ENCODE measurements around the gene VEGFB.

VEGFB gene

DNA sequence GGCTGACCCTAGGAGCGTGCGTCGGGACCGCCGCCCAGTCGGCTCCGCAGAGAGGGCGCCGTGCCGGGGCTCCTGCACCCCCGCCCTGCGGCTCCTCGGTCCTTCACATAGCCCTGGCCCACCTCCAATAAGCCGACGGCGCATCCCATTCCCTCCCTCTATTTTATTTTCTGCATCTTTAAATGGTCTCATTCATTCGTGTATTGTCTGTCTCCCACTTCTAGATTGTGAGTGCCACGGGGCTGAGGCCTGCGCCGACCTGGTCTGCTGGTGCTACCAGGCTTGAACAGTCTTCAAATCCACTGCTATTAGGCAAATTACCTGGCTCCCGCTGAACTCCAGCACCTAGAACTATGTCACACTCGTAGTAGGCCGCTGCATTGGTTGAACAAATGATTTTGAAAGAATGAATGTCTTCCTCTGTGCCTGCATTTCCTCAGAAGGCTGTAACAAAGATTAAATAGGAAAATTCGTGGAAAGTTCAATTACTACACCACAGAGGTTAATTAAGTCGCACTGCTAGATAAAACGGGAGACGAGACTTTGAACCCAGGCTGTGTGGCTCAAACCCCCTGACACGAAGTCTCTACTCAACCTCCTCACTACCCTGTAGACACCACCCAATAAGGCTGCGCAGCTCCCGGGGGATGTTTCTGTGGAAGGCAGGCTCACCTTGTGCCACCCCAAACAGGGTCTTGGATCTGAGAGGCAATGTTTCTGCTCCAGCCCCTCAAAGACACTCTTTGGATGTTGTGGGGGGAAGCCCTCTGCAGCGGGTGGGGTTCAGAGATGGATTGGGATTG is 13.5 kb downstream of the VEGFB start:
- DNase-seq, result peak; percentile 47

GRCh38 chr11:64248578-64248977 is 14.2 kb downstream of the VEGFB start:
- DNase-seq, result peak; percentile 29

DNA sequence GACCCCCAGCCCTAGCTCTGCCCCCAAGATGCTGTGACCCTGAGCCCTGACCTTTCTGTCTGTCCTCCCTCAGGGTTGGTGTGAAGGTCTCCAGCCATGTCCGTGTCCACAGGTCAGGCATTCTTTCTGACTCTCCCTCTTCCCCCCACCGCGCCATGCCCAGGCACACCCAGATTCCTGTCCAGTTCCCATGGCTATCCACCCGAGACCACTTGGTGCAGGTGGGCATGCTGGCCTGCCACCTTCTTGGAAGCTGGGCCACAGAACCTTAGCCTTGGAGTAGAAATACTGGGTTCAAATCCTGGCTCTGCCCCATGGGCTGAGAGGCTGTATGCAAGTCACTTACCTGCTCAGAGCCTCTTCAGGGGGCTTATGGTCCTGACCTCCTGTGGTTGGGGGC is 14.7 kb downstream of the VEGFB start:
- DNase-seq, result no peak

DNA sequence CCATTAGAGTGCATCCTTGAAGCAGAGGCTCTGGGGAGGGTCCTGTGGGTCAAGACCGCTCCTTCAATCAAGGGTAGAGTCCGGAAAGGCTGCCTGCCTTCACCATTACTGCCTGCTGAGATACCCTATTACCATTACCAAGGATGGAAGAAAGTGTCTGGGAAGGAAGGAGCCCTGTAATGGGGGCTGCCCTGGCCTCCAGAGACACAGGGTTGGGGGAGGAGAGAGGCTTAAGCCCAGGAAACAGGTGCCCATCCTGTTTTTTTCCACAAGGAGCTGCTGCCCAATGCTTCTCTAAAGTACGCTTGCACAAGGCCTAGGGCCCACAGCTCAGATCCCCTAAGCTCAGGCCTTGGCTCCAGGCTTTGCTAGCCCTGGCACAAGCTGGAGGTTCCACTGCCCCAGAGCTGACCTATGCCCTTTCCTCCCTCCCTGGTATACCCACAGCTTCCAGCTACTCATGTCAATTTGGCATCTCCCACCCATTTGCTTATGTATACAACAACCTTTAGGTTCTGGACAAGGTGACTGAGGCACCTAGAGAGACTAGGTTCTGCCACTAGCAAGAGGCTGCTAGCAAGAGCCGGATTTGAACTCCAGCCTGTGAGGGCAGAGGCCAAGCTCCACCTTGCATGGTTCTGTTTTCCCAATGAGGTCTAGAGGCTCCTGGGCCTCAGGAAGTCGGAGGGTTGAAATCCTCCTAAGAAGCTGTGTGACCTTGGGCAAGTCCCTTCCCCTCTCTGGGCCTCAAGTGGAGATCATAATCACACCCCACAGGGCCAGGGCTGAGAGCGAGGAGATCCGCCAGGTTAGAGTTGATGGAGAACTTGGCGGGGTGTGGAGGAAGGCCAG is 15.4 kb downstream of the VEGFB start:
- DNase-seq, result peak; percentile 48

DNA sequence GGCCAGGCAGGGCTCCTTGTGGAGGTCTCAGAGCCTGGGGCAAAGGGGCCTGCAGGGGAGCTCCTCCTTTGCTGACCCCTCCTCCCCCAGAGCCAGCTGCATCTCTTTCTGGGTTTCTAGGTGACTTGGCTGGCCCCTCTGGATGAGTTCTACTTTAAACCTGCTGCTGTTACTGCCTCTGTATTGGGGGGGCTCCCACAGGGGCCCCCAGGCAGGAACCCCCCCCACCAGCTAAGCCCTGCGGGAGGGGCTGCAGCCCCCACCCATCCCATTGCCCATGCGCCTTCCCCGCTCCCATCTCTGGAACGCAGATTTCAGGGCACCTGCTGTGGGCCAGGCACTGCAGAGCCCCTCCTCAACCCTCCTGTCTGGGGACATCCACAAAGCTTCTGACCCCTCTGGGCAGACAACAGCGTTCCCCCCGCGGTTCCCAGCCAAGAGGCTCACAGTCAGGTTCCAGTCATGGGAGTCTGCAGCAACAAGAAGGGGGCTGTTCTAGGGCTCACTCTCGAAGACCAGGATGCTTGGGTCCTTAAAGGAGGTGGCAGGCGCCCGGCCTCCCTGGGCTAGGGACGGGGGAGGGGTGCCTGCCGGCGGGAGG is 16.1 kb downstream of the VEGFB start:
- no peak for DNase-seq

GRCh38 chr11:64251016-64251752 is 16.8 kb downstream of the VEGFB start, which contains the start of gene PLCB3:
TSS of gene PLCB3 (plus strand) at chr11:64251530. CDS start at chr11:64251650, 120 bp downstream.
- DNase-seq, result peak; percentile 75

- no peak for DNase-seq
Measured at GRCh38 chr11:64251753-64252002, 17.3 kb downstream of the VEGFB start.

DNA sequence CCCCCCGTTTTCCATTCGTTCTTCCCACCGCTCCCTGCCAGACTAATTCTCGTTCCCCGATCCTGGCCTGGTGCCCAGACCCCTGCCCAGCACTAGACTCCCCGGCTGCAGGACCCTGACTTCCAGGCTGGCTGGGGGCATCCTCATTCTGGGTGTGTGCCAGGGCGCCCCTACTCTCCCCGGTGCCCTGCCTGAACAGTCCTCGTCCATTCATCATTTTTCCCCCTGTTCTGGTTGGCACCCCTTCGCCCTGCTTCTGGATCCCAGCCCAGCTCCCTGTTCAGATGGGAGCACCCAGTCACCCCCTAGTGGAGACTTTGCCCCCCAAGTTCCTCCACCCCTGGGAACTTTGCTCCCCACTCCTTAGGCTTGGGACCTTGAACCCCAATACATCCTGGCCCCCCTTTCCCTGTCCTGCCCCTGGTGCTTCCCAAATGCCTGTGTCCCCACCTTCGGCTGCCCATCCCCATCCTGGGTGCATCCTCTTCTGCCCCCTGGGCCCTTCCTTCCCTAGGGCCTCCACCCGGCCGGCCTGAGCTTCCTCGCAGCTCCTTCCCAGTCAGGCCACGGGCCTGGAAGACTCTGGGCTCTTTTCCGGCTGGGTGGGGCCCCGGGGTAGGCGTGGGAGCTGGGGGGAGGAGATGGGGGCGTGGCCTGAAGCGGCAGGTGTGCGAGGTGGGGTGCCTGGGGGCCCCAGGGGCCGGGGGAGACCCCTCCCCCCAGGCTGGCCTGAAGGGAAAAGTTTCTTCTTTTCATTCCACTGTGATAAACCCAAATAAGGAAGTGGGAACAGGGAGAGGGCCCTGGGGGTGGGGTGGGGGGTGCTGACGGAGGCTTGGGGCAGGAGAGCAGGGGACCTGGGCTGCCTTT is 17.9 kb downstream of the VEGFB start:
- peak; percentile 28 for DNase-seq

DNA sequence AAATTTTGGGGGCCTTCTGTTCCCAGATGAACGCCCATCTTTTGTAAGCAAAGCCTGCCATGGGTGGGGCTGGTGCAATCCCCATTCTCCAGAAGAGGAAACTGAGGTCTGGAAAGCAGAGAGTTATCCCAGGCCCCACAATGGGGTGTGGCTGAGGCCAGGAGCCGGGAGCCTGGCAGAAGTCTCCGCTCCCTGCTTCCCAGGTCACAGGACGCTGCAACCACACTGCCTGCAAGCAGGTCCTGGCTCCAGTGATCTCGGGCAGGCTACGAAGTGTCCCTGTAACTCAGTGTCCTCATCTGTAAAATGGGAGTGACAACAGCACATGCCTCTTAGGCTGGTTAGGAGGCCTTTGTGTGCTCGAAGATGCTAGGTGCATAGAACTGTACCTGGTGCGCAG is 18.7 kb downstream of the VEGFB start:
- DNase-seq, result no peak

GRCh38 chr11:64253481-64253880 is 19.1 kb downstream of the VEGFB start:
- DNase-seq, result no peak

- no peak for DNase-seq
Measured at GRCh38 chr11:64254326-64254725, 19.9 kb downstream of the VEGFB start.

DNA sequence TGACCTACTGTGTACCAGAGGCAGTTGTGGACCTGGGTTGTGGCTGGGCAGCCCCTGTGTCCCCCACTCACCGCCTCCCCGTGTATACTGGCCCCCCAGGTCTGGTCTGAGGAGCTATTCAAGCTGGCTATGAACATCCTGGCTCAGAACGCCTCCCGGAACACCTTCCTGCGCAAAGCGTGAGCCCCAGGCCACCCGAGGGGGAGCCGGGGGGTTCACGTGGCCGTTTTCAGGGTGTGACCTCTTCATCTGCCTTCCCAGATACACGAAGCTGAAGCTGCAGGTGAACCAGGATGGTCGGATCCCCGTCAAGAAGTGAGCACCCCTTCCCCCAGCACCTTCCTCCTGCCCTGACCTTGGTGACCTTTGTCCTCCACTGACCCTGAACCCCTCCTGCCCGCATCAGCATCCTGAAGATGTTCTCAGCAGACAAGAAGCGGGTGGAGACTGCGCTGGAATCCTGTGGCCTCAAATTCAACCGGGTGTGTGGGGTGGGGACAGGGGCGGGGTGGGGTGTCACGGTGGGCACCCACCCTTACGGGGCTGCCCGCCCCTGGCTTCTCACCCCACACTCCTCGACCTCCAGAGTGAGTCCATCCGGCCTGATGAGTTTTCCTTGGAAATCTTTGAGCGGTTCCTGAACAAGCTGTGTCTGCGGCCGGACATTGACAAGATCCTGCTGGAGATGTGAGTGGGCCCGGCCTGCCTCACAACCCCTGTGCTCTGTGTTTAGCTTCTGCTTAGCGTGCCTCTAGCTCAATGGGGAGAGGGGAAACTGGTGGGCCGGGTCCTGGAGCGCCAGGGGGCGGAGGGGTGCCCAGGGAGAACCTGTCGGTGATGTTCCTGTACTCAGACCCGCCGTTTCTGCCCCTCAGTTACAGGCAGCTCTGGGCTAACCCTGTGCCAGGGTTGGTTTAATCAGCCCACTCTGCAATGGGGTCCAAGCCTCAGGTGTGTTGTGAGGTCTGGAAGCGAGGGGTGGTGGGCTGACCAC is 21.0 kb downstream of the VEGFB start:
- no peak for DNase-seq

GRCh38 chr11:64256300-64256699 is 21.9 kb downstream of the VEGFB start:
- DNase-seq, result no peak

DNA sequence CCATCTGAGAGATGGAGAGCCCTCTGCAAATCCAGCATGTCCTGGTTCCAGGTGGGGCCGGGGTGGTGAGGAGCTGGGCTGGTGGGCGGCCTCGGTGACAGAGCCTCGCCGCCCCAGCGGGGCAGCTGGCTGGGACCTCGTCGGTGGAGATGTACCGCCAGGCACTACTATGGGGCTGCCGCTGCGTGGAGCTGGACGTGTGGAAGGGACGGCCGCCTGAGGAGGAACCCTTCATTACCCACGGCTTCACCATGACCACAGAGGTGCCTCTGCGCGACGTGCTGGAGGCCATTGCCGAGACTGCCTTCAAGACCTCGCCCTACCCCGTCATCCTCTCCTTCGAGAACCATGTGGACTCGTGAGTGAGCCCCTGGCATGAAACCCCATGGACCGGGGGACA is 24.0 kb downstream of the VEGFB start:
- DNase-seq, result no peak

DNA sequence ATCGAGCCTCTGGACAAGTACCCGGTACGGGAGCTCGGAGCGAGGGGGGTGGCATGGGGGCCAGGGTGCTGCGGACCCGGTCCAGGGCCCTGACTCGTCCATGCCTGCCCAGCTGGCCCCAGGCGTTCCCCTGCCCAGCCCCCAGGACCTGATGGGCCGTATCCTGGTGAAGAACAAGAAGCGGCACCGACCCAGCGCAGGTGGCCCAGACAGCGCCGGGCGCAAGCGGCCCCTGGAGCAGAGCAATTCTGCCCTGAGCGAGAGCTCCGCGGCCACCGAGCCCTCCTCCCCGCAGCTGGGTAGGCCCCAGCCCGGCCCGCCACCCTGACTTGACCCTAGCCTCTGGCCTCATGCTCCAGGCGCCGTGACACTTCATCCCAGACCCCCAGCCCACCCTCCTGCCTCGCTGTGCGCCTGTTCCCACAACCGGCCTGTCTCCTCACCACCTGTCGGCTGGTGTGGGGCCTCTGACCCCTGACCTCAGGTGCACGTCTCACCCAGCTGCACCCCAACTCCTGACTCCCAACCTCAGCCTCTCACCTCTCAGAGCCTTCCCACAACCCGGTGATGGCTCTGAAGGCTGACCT is 24.7 kb downstream of the VEGFB start:
- no peak for DNase-seq

DNA sequence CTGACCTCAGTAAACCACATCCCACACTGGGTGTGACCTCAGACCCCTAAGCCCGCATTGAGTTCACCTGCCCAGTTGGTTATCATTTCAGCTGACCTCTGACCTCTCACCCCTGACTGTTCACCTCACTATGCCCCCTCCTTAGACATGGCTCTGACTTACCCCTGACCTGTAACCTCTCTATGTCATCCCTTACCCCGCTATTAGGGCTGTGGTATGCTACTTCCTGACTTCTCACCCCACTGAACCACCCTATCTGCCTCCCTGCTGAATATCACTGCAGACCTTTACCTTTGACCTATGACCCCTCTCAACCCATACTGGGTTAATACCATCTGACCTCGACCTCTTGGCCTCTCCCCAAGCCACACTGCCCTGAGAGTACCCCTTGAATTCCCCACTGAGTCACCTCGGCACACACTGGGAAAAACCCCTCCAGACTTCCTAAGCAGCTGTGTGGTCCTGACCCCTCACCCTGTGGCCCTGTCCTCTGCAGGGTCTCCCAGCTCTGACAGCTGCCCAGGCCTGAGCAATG is 25.2 kb downstream of the VEGFB start:
- no peak for DNase-seq

GRCh38 chr11:64260147-64260708 is 25.8 kb downstream of the VEGFB start:
- no peak for DNase-seq

DNA sequence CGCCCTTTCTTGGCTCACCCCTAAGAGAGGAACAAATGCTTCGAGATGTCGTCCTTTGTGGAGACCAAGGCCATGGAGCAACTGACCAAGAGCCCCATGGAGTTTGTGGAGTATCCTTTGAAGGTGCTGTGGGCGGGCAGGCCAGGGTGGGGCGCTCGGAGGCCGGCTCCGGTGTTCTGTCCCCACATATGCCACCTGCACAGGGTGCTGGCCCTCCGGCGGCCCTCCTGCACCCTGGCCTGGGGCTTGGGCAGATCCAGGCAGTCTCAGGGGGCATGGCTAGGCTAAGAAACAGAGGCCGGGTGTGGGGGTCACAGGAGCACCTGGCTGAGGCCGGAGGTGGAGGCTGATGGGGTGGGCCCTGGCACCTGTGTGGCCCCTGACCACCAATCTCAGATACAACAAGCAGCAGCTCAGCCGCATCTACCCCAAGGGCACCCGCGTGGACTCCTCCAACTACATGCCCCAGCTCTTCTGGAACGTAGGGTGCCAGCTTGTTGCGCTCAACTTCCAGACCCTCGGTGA is 27.2 kb downstream of the VEGFB start:
- no peak for DNase-seq

GRCh38 chr11:64262271-64263002 is 28.1 kb downstream of the VEGFB start:
- DNase-seq, result no peak

Data from NCI-H82 (cell line).